ENCODE results near the gene RTP2. TPM values are rescaled to one million over a fixed set of nuclear protein-coding genes. Genes with fewer than 3 reads are reported as not detected.

The RTP2 gene
- total and polyA plus RNA-seq, 2 of the 4 experiments (the other 2 are of a cell fraction) = not detected

DNA sequence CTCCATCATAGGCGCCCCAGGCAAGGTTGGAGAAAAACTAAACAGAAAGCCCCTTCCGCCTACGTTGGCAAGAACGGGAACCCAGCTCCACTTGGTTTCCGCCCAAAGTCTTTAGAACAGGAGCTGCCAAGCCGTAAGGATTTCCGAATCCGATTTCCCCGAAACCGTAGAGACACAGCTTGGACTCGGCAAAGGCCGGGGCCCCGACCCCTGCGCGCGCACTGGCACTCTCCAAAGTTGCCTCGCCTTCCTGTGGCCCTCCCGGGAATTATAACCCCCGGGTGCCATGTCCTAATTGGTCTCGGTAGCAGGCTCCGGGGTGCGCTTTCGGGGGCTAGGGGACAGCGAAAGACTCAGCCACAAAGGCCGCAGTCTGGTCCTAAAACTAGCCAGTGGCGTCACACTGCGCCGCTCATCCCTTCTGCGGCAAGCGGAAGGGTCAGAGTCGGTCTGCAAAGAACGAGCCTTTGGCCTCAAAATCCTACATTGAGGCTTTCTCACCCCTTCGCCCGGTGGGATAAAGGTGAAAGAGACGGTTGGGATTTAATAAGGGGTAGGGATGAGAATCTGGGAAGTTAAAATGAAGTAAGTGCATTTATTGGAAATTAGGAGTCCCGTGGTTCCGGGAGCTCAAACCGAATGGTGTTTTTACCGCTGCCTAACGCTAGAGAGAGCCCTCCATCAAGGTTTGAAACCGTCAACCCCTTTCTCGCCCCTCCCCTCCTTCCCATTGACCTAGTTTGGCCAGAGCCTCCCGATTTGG, 36.2 kb upstream of the RTP2 start:
- Histone ChIP-seq H3K27ac (ENCODE audit: insufficient read depth, low read length) (peak overlapping the region; percentile 87), H4K91ac (ENCODE audit: insufficient read depth, low read depth, low read length) (peak overlapping the region; percentile 58), H2AK9ac (replicated peaks; ENCODE audit: low read depth, low read length, poor library complexity) (peak overlapping the region; percentile 75), H2BK5ac (ENCODE audit: low read depth, low read length, poor library complexity, severe bottlenecking) (peak overlapping the region; percentile 83), H3K27me3 (ENCODE audit: control insufficient read depth, insufficient read depth, low read length) (no peaks in the 10 kb centered on the region), H2BK15ac (ENCODE audit: low read depth, low read length) (peak overlapping the region; percentile 22; the same call in 1 of the 3 replicates), H3K4me1 (ENCODE audit: control insufficient read depth, insufficient read depth, low read length) (peaks cover 20% of the 10 kb centered on the region), H2BK120ac (ENCODE audit: low read depth, low read length) (peak overlapping the region; percentile 83), H2AFZ (replicated peaks; ENCODE audit: low read length, poor library complexity) (peak overlapping the region; percentile 91), H3K9me3 (ENCODE audit: control insufficient read depth, insufficient read depth, low read length) (no peaks in the 10 kb centered on the region), H2BK20ac (ENCODE audit: low read depth, low read length) (peak overlapping the region; percentile 69), H4K20me1 (ENCODE audit: insufficient read depth, low read length) (peaks cover 63% of the 10 kb centered on the region), H3K23ac (ENCODE audit: low read depth, low read length) (peak overlapping the region; percentile 82), H3K4me3 (ENCODE audit: insufficient read depth, low read depth, low read length) (peak overlapping the region; percentile 46), H4K5ac (ENCODE audit: low read depth, low read length) (peak overlapping the region; percentile 66), H4K8ac (ENCODE audit: low read depth in 2 of 2, low read length in 2 of 2) (peak overlapping the region; percentile 30 to 90), H3K18ac (ENCODE audit: low read depth, low read length) (peak overlapping the region; percentile 66), H3K4me2 (ENCODE audit: low read depth, low read length) (peak overlapping the region; percentile 97), H3K36me3 (ENCODE audit: control insufficient read depth, insufficient read depth, low read length) (peaks cover 3% of the 10 kb centered on the region), H2AK5ac (ENCODE audit: low read depth, low read length) (peak overlapping the region; percentile 8; the same call in 1 of the 2 replicates), H3K9ac (ENCODE audit: low read depth, low read length) (peak overlapping the region; percentile 82), H3K79me1 (ENCODE audit: low read depth in 1 of 2, low read length in 2 of 2) (peaks cover 24 to 85% of the 10 kb centered on the region in 2 experiments), H3K4ac (ENCODE audit: low read depth, low read length) (peak overlapping the region; percentile 91), H3K9me1 (ENCODE audit: insufficient read depth, low read length) (peaks cover 14% of the 10 kb centered on the region), H3K56ac (ENCODE audit: extremely low read depth, insufficient read depth, low read length) (peak overlapping the region; percentile 87), H3K14ac (replicated peaks; ENCODE audit: low read depth, low read length) (peak overlapping the region; percentile 87)
- TF ChIP-seq CEBPB (IDR thresholded peaks at IDR 0.05; ENCODE audit: low read depth, low read length) (no peak), RFX5 (IDR thresholded peaks at IDR 0.05; ENCODE audit: low read depth, low read length) (no peak), SMC3 (IDR thresholded peaks at IDR 0.05; ENCODE audit: low read depth, low read length) (peak; percentile 62), RAD21 (IDR thresholded peaks at IDR 0.05; ENCODE audit: low read length) (peak; percentile 91), MXI1 (IDR thresholded peaks at IDR 0.05; ENCODE audit: borderline replicate concordance, low read depth, low read length) (0 out of 2 replicates have a peak, but pooled peaks have one; percentile 11), POLR2A (IDR thresholded peaks at IDR 0.05; ENCODE audit: low read depth, low read length) (peak; percentile 48; the same call in 1 of the 2 replicates), FOS (IDR thresholded peaks at IDR 0.05; ENCODE audit: low read depth, low read length) (no peak), CHD1 (IDR thresholded peaks at IDR 0.05; ENCODE audit: low read depth, low read length) (no peak), MAFK (IDR thresholded peaks at IDR 0.05; ENCODE audit: low read depth, low read length) (no peak), MAZ (IDR thresholded peaks at IDR 0.05; ENCODE audit: borderline replicate concordance, low read depth, low read length) (peak; percentile 79; the same call in 1 of the 2 replicates), CTCF (conservative IDR thresholded peaks at IDR 0.05; ENCODE audit: low read depth, low read length) (peak; percentile 77)
- TF ChIP-seq, protein P1, sequence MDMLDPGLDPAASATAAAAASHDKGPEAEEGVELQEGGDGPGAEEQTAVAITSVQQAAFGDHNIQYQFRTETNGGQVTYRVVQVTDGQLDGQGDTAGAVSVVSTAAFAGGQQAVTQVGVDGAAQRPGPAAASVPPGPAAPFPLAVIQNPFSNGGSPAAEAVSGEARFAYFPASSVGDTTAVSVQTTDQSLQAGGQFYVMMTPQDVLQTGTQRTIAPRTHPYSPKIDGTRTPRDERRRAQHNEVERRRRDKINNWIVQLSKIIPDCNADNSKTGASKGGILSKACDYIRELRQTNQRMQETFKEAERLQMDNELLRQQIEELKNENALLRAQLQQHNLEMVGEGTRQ (IDR thresholded peaks at IDR 0.05; ENCODE audit: low read depth, low read length) = no peak
- in situ Hi-C loops (cut with MboI; ENCODE audit: low sequenced_read_pairs) = loop anchor here (10.0 to 25.0 kb wide), 5 partner anchors 674 to 1416 kb away; no protein-coding TSS in a partner anchor
- ATAC-seq (ENCODE audit: low read depth) = peak; percentile 63
- POLR2A ChIA-PET (ENCODE audit: unreplicated experiment) = no interaction called here
- 4% methylated on average over 16 of the region's 43 CpGs; no CpG with 5 or more reads in 1 of the 2 experiments for WGBS, 2 experiments (ENCODE audit: extremely low coverage in 2 of 2, insufficient read length in 1 of 2)
- CTCF ChIA-PET = interaction anchor here (0.7 to 4.5 kb wide), 3 partner anchors 421 to 1216 kb away, joined by 3 to 96 read pairs (median 4); no protein-coding TSS in a partner anchor
- BruUV-seq (replicated peaks) = no TSS peak
- peak; percentile 93 for DNase-seq
- dilution Hi-C loops (cut with HindIII; ENCODE audit: low sequenced_read_pairs, unreplicated experiment) = loop anchor here (25.0 kb wide), 1 partner anchor 574 kb away; no protein-coding TSS in a partner anchor
- intact Hi-C loops (cut with micrococcal nuclease) = loop anchor here (2.0 kb wide), 1 partner anchor 974 kb away; no protein-coding TSS in a partner anchor
